GM12878 (cell line): Measurements from ENCODE around the gene PRTFDC1. TPM values are rescaled to one million over a fixed set of nuclear protein-coding genes. Genes with fewer than 3 reads are reported as not detected.

Source experiments
- ATAC-seq: fragments of 200-7000 bp; cut with Tn5 transposase; 3 replicates; pipeline ENCODE4 v1.9.1; 2020; ENCODE audit warnings: mild to moderate bottlenecking, moderate library complexity
- BruUV-seq: library from RNA; stranded (reverse); fragments of 400-500 nt; replicated peaks from 2 replicates; lab custom pipeline; 2021; lab: Mats Ljungman, UMichigan
- CTCF ChIA-PET: fragments of 300-600 bp; sonication (Branson Sonifier 250); formaldehyde crosslinking; extraction: SDS; loops from one replicate; lab custom pipeline; 2021; ENCODE audit warnings: inconsistent platforms; lab: Yijun Ruan, JAX
- POLR2A ChIA-PET: fragments of 350-600 bp; formaldehyde crosslinking; extraction: SDS; loops from one replicate; lab custom pipeline; 2021; ENCODE audit warnings: inconsistent platforms; lab: Charles Lee
- RAD21 ChIA-PET: fragments of 300-600 bp; sonication (Branson Sonifier 250); formaldehyde crosslinking; loops from one replicate; lab custom pipeline; 2023; ENCODE audit warnings: antibody characterized with exemption; ENCODE audit not compliant: unreplicated experiment; lab: Charles Lee
- SMC1A ChIA-PET: fragments of 300-600 bp; sonication (Branson Sonifier 250); formaldehyde crosslinking; loops from one replicate; lab custom pipeline; 2023; ENCODE audit not compliant: unreplicated experiment, uncharacterized antibody; lab: Charles Lee
- DNase-seq: peaks from one replicate; pipeline ENCODE4 v3.0.0-alpha.2; 2011; ENCODE audit warnings: low read depth, low spot score
- FAIRE-seq: peaks from 3 replicates; lab custom pipeline; 2011; peaks lifted over from hg19 to GRCh38; lab: Jason Lieb, UNC
- H2AFZ ChIP-seq: 2 replicates; pipeline ENCODE4 v1.6.0; 2011; ENCODE audit warnings: low read depth, low read length, control low read depth; ENCODE audit not compliant: control insufficient read depth
- H3K27ac ChIP-seq: 2 replicates; pipeline ENCODE4 v1.5.1; 2011; ENCODE audit warnings: control low read depth; ENCODE audit not compliant: control insufficient read depth, insufficient read depth
- H3K27me3 ChIP-seq, 2 experiments: replicated peaks in 1 of 2; 2 replicates each; pipeline versions ENCODE4 v1.6.0 to v1.6.1; 2011; ENCODE audit warnings: low read length in 1 of 2; ENCODE audit not compliant: control insufficient read depth in 2 of 2, insufficient read depth in 2 of 2
- H3K36me3 ChIP-seq, 2 experiments: 2 replicates each; pipeline ENCODE4 v1.5.1; 2011; ENCODE audit warnings: low read length in 1 of 2; ENCODE audit not compliant: control insufficient read depth in 2 of 2, insufficient read depth in 2 of 2
- H3K4me1 ChIP-seq: 2 replicates; pipeline ENCODE4 v1.6.1; 2011; ENCODE audit warnings: mild to moderate bottlenecking, low read length, moderate library complexity, mixed read lengths; ENCODE audit not compliant: control insufficient read depth, insufficient read depth
- H3K4me2 ChIP-seq: 2 replicates; pipeline ENCODE4 v1.6.0; 2011; ENCODE audit warnings: control low read depth; ENCODE audit not compliant: control insufficient read depth, insufficient read depth
- H3K4me3 ChIP-seq: fragments of 200-600 bp; sonication (generic); 2 replicates; pipeline ENCODE4 v1.5.1; 2016
- H3K79me2 ChIP-seq: 2 replicates; pipeline ENCODE4 v1.6.0; 2011; ENCODE audit warnings: low read length; ENCODE audit not compliant: control insufficient read depth, insufficient read depth
- H3K9ac ChIP-seq: 2 replicates; pipeline ENCODE4 v1.8.0; 2011; ENCODE audit warnings: low read length, control low read depth, mixed read lengths; ENCODE audit not compliant: control insufficient read depth, insufficient read depth
- H3K9me3 ChIP-seq: replicated peaks from 3 replicates; pipeline ENCODE4 v1.5.1; 2011; ENCODE audit warnings: mild to moderate bottlenecking, low read length; ENCODE audit not compliant: control insufficient read depth, insufficient read depth
- H4K20me1 ChIP-seq: 2 replicates; pipeline ENCODE4 v1.6.0; 2011; ENCODE audit not compliant: control insufficient read depth, insufficient read depth
- BACH1 ChIP-seq: fragments of 450-650 bp; IDR thresholded peaks from 2 replicates; pipeline ENCODE4 v1.6.1; 2017; ENCODE audit warnings: mild to moderate bottlenecking, borderline replicate concordance
- MEF2B ChIP-seq: fragments of 450-650 bp; IDR thresholded peaks from 2 replicates; pipeline ENCODE4 v1.6.1; 2018; ENCODE audit warnings: mild to moderate bottlenecking, moderate library complexity; ENCODE audit not compliant: partially characterized antibody, poor library complexity, severe bottlenecking
- PAX5 ChIP-seq: IDR thresholded peaks from 2 replicates; pipeline ENCODE4 v1.6.1; 2011; ENCODE audit warnings: low read depth, low read length, borderline replicate concordance
- POLR2A ChIP-seq: IDR thresholded peaks from 2 replicates; pipeline ENCODE4 v1.6.1; 2011; ENCODE audit warnings: low read depth, mild to moderate bottlenecking, low read length
- PRDM15 ChIP-seq: fragments of 450-650 bp; formaldehyde crosslinking; IDR thresholded peaks from 2 replicates; pipeline ENCODE4 v1.4.0; 2020; ENCODE audit warnings: mild to moderate bottlenecking, moderate library complexity
- RCOR1 ChIP-seq: conservative IDR thresholded peaks from 2 replicates; pipeline ENCODE4 v1.6.1; 2012; ENCODE audit warnings: low read depth, low read length, improper control_type of control experiment
- SIX5 ChIP-seq: IDR thresholded peaks from 2 replicates; pipeline ENCODE4 v1.6.1; 2011; ENCODE audit warnings: mild to moderate bottlenecking, low read depth, low read length, moderate library complexity; ENCODE audit not compliant: severe bottlenecking
- SMARCA5 ChIP-seq: fragments of 450-650 bp; IDR thresholded peaks from 2 replicates; pipeline ENCODE4 v1.6.1; 2017; ENCODE audit warnings: mild to moderate bottlenecking
- in situ Hi-C: fragments of 300-500 bp; cut with MboI; formaldehyde crosslinking; loops from 9 replicates; pipeline ENCODE4 v1.14.3; 2018; ENCODE audit warnings: mixed read lengths
- intact Hi-C: fragments of 100-400 bp; cut with micrococcal nuclease; formaldehyde crosslinking; loops from one replicate; pipeline ENCODE4 v1.14.2; 2022; ENCODE audit not compliant: unreplicated experiment
- polyA plus RNA-seq, 11 experiments: library from polyadenylated mRNA; depleted of rRNA in 4 of 11; unstranded in 6 of 11; stranded (reverse) in 5 of 11; fragments of >200 nt; fragmentation: Nextera tagmentation in 4 of 11; fragmentation: Illumina TruSeq in 1 of 11; extraction: Ambion mirVana in 4 of 11; extraction: Trizol in 1 of 11; gene quantifications; 1 replicate in 1 of 11; 2 replicates in 10 of 11; pipeline versions ENCODE4 v1.2.1 to v1.2.3, GENCODE V29; 2011 to 2016; ENCODE audit warnings: inconsistent platforms in 2 of 11, missing spikeins in 2 of 11, low read depth in 1 of 11
- total RNA-seq, 4 experiments: library from RNA; depleted of rRNA in 3 of 4; stranded (reverse); fragments of >200 nt in 3 of 4; fragmentation: Illumina TruSeq in 1 of 4; extraction: Trizol in 1 of 4; gene quantifications; 2 replicates each; pipeline versions ENCODE4 v1.2.1 to v1.2.3, GENCODE V29; 2013 to 2021
- TF ChIP-seq, protein P1 (sequence below): fragments of 450-650 bp; IDR thresholded peaks from 2 replicates; pipeline ENCODE4 v1.6.1; 2018; ENCODE audit warnings: mild to moderate bottlenecking, low read depth, moderate library complexity; ENCODE audit not compliant: partially characterized antibody
- TF ChIP-seq, protein P2 (sequence below): fragments of 150-350 bp; IDR thresholded peaks from 2 replicates; pipeline ENCODE4 v1.6.1; 2016; ENCODE audit warnings: low read depth, low read length
- TF ChIP-seq, protein P3 (sequence below): fragments of 450-650 bp; IDR thresholded peaks from 2 replicates; pipeline ENCODE4 v1.6.1; 2017; ENCODE audit warnings: mild to moderate bottlenecking, moderate library complexity

The PRTFDC1 gene
- total and polyA plus RNA-seq, 10 of the 15 experiments (the other 5 are each of a cell fraction or from before 2014, with no cell fraction given), result 5.5 to 17.3 (median 11.3) TPM

GRCh38 chr10:24840784-24841183, 111.6 kb downstream of the PRTFDC1 start:
- in situ Hi-C loops, result no loop called here
- Histone ChIP-seq H3K9me3 (no peaks in the 10 kb centered on the region; the same call in 2 of the 3 replicates), H3K4me3 (no peak overlapping the region), H3K36me3 (no peaks in the 10 kb centered on the region), H4K20me1 (no peaks in the 10 kb centered on the region), H3K27me3 (no peaks in the 10 kb centered on the region), H3K27ac (no peak overlapping the region), H3K4me1 (no peaks in the 10 kb centered on the region), H2AFZ (no peak overlapping the region), H3K4me2 (no peak overlapping the region), H3K79me2 (no peaks in the 10 kb centered on the region), H3K9ac (no peak overlapping the region)
- ChIA-PET POLR2A (no interaction called here), RAD21 (no interaction called here), CTCF (no interaction called here), SMC1A (no interaction called here)
- no peak for TF ChIP-seq SMARCA5
- TF ChIP-seq PRDM15 (CRISPR knock-in tag), result no peak
- TF ChIP-seq SIX5, result no peak
- TF ChIP-seq, protein P1, sequence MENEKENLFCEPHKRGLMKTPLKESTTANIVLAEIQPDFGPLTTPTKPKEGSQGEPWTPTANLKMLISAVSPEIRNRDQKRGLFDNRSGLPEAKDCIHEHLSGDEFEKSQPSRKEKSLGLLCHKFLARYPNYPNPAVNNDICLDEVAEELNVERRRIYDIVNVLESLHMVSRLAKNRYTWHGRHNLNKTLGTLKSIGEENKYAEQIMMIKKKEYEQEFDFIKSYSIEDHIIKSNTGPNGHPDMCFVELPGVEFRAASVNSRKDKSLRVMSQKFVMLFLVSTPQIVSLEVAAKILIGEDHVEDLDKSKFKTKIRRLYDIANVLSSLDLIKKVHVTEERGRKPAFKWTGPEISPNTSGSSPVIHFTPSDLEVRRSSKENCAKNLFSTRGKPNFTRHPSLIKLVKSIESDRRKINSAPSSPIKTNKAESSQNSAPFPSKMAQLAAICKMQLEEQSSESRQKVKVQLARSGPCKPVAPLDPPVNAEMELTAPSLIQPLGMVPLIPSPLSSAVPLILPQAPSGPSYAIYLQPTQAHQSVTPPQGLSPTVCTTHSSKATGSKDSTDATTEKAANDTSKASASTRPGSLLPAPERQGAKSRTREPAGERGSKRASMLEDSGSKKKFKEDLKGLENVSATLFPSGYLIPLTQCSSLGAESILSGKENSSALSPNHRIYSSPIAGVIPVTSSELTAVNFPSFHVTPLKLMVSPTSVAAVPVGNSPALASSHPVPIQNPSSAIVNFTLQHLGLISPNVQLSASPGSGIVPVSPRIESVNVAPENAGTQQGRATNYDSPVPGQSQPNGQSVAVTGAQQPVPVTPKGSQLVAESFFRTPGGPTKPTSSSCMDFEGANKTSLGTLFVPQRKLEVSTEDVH, result no peak
- TF ChIP-seq MEF2B, result no peak
- no peak for TF ChIP-seq RCOR1
- TF ChIP-seq PAX5, result no peak
- TF ChIP-seq, protein P2, sequence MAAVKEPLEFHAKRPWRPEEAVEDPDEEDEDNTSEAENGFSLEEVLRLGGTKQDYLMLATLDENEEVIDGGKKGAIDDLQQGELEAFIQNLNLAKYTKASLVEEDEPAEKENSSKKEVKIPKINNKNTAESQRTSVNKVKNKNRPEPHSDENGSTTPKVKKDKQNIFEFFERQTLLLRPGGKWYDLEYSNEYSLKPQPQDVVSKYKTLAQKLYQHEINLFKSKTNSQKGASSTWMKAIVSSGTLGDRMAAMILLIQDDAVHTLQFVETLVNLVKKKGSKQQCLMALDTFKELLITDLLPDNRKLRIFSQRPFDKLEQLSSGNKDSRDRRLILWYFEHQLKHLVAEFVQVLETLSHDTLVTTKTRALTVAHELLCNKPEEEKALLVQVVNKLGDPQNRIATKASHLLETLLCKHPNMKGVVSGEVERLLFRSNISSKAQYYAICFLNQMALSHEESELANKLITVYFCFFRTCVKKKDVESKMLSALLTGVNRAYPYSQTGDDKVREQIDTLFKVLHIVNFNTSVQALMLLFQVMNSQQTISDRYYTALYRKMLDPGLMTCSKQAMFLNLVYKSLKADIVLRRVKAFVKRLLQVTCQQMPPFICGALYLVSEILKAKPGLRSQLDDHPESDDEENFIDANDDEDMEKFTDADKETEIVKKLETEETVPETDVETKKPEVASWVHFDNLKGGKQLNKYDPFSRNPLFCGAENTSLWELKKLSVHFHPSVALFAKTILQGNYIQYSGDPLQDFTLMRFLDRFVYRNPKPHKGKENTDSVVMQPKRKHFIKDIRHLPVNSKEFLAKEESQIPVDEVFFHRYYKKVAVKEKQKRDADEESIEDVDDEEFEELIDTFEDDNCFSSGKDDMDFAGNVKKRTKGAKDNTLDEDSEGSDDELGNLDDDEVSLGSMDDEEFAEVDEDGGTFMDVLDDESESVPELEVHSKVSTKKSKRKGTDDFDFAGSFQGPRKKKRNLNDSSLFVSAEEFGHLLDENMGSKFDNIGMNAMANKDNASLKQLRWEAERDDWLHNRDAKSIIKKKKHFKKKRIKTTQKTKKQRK, result no peak
- no peak for TF ChIP-seq POLR2A
- TF ChIP-seq, protein P3, sequence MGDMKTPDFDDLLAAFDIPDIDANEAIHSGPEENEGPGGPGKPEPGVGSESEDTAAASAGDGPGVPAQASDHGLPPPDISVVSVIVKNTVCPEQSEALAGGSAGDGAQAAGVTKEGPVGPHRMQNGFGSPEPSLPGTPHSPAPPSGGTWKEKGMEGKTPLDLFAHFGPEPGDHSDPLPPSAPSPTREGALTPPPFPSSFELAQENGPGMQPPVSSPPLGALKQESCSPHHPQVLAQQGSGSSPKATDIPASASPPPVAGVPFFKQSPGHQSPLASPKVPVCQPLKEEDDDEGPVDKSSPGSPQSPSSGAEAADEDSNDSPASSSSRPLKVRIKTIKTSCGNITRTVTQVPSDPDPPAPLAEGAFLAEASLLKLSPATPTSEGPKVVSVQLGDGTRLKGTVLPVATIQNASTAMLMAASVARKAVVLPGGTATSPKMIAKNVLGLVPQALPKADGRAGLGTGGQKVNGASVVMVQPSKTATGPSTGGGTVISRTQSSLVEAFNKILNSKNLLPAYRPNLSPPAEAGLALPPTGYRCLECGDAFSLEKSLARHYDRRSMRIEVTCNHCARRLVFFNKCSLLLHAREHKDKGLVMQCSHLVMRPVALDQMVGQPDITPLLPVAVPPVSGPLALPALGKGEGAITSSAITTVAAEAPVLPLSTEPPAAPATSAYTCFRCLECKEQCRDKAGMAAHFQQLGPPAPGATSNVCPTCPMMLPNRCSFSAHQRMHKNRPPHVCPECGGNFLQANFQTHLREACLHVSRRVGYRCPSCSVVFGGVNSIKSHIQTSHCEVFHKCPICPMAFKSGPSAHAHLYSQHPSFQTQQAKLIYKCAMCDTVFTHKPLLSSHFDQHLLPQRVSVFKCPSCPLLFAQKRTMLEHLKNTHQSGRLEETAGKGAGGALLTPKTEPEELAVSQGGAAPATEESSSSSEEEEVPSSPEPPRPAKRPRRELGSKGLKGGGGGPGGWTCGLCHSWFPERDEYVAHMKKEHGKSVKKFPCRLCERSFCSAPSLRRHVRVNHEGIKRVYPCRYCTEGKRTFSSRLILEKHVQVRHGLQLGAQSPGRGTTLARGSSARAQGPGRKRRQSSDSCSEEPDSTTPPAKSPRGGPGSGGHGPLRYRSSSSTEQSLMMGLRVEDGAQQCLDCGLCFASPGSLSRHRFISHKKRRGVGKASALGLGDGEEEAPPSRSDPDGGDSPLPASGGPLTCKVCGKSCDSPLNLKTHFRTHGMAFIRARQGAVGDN, result no peak
- no peak for TF ChIP-seq BACH1
- FAIRE-seq (no peak), DNase-seq (no peak), ATAC-seq (no peak)
- no TSS peak for BruUV-seq
- intact Hi-C loops, result no loop called here
